ENCODE measurements around the gene PANX2. TPM values are rescaled to one million over a fixed set of nuclear protein-coding genes. Genes with fewer than 3 reads are reported as not detected.

The PANX2 gene, protein sequence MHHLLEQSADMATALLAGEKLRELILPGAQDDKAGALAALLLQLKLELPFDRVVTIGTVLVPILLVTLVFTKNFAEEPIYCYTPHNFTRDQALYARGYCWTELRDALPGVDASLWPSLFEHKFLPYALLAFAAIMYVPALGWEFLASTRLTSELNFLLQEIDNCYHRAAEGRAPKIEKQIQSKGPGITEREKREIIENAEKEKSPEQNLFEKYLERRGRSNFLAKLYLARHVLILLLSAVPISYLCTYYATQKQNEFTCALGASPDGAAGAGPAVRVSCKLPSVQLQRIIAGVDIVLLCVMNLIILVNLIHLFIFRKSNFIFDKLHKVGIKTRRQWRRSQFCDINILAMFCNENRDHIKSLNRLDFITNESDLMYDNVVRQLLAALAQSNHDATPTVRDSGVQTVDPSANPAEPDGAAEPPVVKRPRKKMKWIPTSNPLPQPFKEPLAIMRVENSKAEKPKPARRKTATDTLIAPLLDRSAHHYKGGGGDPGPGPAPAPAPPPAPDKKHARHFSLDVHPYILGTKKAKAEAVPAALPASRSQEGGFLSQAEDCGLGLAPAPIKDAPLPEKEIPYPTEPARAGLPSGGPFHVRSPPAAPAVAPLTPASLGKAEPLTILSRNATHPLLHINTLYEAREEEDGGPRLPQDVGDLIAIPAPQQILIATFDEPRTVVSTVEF
- total RNA-seq: 0.35 and 0.60 TPM in 2 replicates

GRCh38 chr22:50170453-50171318, at the start of gene PANX2:
TSS of gene PANX2 (plus strand) at chr22:50170731. CDS start at chr22:50170731, 0 bp downstream.

GRCh38 chr22:50185375-50186087, 15.0 kb downstream of the PANX2 start, which contains the start of gene TRABD:
TSS of gene TRABD (plus strand) at chr22:50185913. CDS start at chr22:50193061, 7,148 bp downstream.

GRCh38 chr22:50200461-50201190, 30.1 kb downstream of the PANX2 start, which contains the start of gene SELENOO:
TSS of gene SELENOO (plus strand) at chr22:50201011. CDS start at chr22:50201037, 26 bp downstream.

Other genes with a start within 250 kb of the PANX2 start
- gene PIM3, start 210.0 kb upstream of the PANX2 start, total RNA-seq: 29.1 and 35.1 TPM in 2 replicates
- gene IL17REL, start 158.0 kb upstream of the PANX2 start, total RNA-seq: not detected in 2 replicates
- gene TTLL8, start 112.4 kb upstream of the PANX2 start, total RNA-seq: not detected in 2 replicates
- gene MLC1, start 85.3 kb upstream of the PANX2 start, total RNA-seq: 2.5 TPM in 1 of 2 replicates, not detected in the other
- 2.9 and 5.1 TPM in 2 replicates for gene MOV10L1, start 80.7 kb upstream of the PANX2 start, total RNA-seq
- gene TRABD, start 15.2 kb downstream of the PANX2 start, total RNA-seq: 21.9 and 26.9 TPM in 2 replicates
- 24.5 and 33.3 TPM in 2 replicates for gene SELENOO, start 30.3 kb downstream of the PANX2 start, total RNA-seq
- gene TUBGCP6, start 74.3 kb downstream of the PANX2 start, total RNA-seq: 18.3 and 23.2 TPM in 2 replicates
- 20.8 and 39.8 TPM in 2 replicates for gene HDAC10, start 80.5 kb downstream of the PANX2 start, total RNA-seq
- 29.5 and 36.9 TPM in 2 replicates for gene MAPK12, start 91.0 kb downstream of the PANX2 start, total RNA-seq
- 18.4 and 24.0 TPM in 2 replicates for gene MAPK11, start 99.6 kb downstream of the PANX2 start, total RNA-seq
- 143 and 157 TPM in 2 replicates for gene PLXNB2, start 136.9 kb downstream of the PANX2 start, total RNA-seq
- gene DENND6B, start 156.3 kb downstream of the PANX2 start, total RNA-seq: 6.6 and 8.5 TPM in 2 replicates
- gene PPP6R2, start 172.6 kb downstream of the PANX2 start, total RNA-seq: 44.7 and 47.3 TPM in 2 replicates